MCF 10A (cell line): ENCODE measurements around the gene NTM. TPM values are rescaled to one million over a fixed set of nuclear protein-coding genes. Genes with fewer than 3 reads are reported as not detected.

Source experiments
- BruUV-seq: library from RNA; stranded (reverse); fragments of 400-500 nt; replicated peaks from 2 replicates; lab custom pipeline; 2021; lab: Mats Ljungman, UMichigan
- CTCF ChIA-PET: fragments of 300-600 bp; sonication (Branson Sonifier 250); formaldehyde crosslinking; extraction: SDS; loops from one replicate; lab custom pipeline; 2021; ENCODE audit warnings: antibody characterized with exemption, inconsistent platforms; lab: Yijun Ruan, JAX
- POLR2A ChIA-PET: fragments of 300-600, 350-650 bp; sonication (Branson Sonifier 250); formaldehyde crosslinking; extraction: SDS; loops from one replicate; lab custom pipeline; 2020; ENCODE audit warnings: antibody characterized with exemption, inconsistent platforms; lab: Yijun Ruan, JAX
- DNase-seq: peaks from one replicate; pipeline ENCODE4 v3.0.0-alpha.2; 2018; ENCODE audit not compliant: unreplicated experiment
- H3K27ac Mint-ChIP-seq: one replicate; pipeline ENCODE4 v1.8.0; 2022; ENCODE audit warnings: mild to moderate bottlenecking, low read depth, mixed read lengths; ENCODE audit not compliant: unreplicated experiment
- H3K27me3 Mint-ChIP-seq: one replicate; pipeline ENCODE4 v1.8.0; 2022; ENCODE audit warnings: mixed read lengths; ENCODE audit not compliant: insufficient read depth, unreplicated experiment
- H3K36me3 Mint-ChIP-seq: one replicate; pipeline ENCODE4 v1.8.0; 2022; ENCODE audit warnings: mild to moderate bottlenecking, moderate library complexity, mixed read lengths; ENCODE audit not compliant: insufficient read depth, unreplicated experiment
- H3K4me1 Mint-ChIP-seq: one replicate; pipeline ENCODE4 v1.8.0; 2022; ENCODE audit warnings: mixed read lengths; ENCODE audit not compliant: insufficient read depth, unreplicated experiment
- H3K4me3 Mint-ChIP-seq: one replicate; pipeline ENCODE4 v1.8.0; 2022; ENCODE audit warnings: mild to moderate bottlenecking, moderate library complexity, mixed read lengths; ENCODE audit not compliant: unreplicated experiment
- H3K9me3 Mint-ChIP-seq: one replicate; pipeline ENCODE4 v1.8.0; 2022; ENCODE audit warnings: mixed read lengths; ENCODE audit not compliant: unreplicated experiment
- CTCF ChIP-seq: fragments of 200-600 bp; IDR thresholded peaks from one replicate; pipeline ENCODE4 v1.8.0; 2022; ENCODE audit warnings: antibody characterized with exemption, mild to moderate bottlenecking; ENCODE audit not compliant: unreplicated experiment
- intact Hi-C: fragments of 100-400 bp; cut with micrococcal nuclease; formaldehyde crosslinking; loops from 2 replicates; pipeline ENCODE4 v1.14.1; 2022
- total RNA-seq: library from RNA; stranded (reverse); gene quantifications from 2 replicates; pipeline ENCODE4 v1.2.3, GENCODE V29; 2022

The NTM gene
- total RNA-seq, 1 experiment from 2014 or later: not detected

GRCh38 chr11:131533149-131533548 is 162.7 kb downstream of the NTM start:
- Mint-ChIP-seq H3K9me3 (peaks cover 40% of the 10 kb centered on the region), H3K27me3 (no peaks in the 10 kb centered on the region), H3K4me1 (no peaks in the 10 kb centered on the region), H3K4me3 (no peak overlapping the region), H3K27ac (no peak overlapping the region), H3K36me3 (no peaks in the 10 kb centered on the region)
- CTCF ChIA-PET: no interaction called here
- BruUV-seq: no TSS peak
- TF ChIP-seq CTCF: no peak
- intact Hi-C loops: no loop called here
- POLR2A ChIA-PET: interaction anchor here (1.2 kb wide), 1 partner anchor 22 kb away, joined by 3 read pairs; no protein-coding TSS in a partner anchor
- DNase-seq: no peak

- POLR2A ChIA-PET: no interaction called here
- no peaks in the 10 kb centered on the region for H3K4me1 Mint-ChIP-seq
- BruUV-seq: no TSS peak
- no peak for TF ChIP-seq CTCF
- no peak overlapping the region for H3K27ac Mint-ChIP-seq
- CTCF ChIA-PET: no interaction called here
- intact Hi-C loops: no loop called here
- no peaks in the 10 kb centered on the region for H3K27me3 Mint-ChIP-seq
- no peak overlapping the region for H3K4me3 Mint-ChIP-seq
- H3K9me3 Mint-ChIP-seq: peaks cover 41% of the 10 kb centered on the region
- H3K36me3 Mint-ChIP-seq: no peaks in the 10 kb centered on the region
- no peak for DNase-seq
These were observed 163.6 kb downstream of the NTM start for GRCh38 chr11:131533998-131534397.

GRCh38 chr11:131534611-131535010 is 164.2 kb downstream of the NTM start:
- Mint-ChIP-seq H3K36me3 (no peaks in the 10 kb centered on the region), H3K27me3 (no peaks in the 10 kb centered on the region), H3K4me1 (no peaks in the 10 kb centered on the region), H3K4me3 (no peak overlapping the region), H3K9me3 (peaks cover 47% of the 10 kb centered on the region), H3K27ac (no peak overlapping the region)
- CTCF ChIA-PET: interaction anchor here (1.2 kb wide), 1 partner anchor 9 kb away, joined by 3 read pairs; no protein-coding TSS in a partner anchor
- no TSS peak for BruUV-seq
- intact Hi-C loops: no loop called here
- TF ChIP-seq CTCF: no peak
- POLR2A ChIA-PET: no interaction called here
- DNase-seq: no peak

DNA sequence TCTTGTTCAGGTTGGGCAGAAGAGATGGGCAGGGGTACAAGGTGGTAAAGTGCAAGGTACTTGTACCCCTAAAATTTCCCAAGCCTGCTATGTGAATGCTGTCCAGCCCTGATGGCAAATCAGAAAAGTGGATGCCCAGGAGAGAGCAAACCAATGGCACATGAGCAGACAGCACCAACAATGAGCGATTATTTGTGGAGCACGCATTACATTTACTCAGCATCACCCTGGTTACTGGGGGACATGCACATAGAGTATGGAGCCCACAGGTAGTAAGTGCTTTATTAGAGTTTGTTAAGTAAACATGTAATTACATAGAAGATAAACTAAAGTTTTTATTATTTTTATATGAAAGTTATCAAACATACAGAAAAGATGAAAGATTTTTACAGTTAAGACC is 165.7 kb downstream of the NTM start:
- ChIA-PET CTCF (no interaction called here), POLR2A (no interaction called here)
- no peaks in the 10 kb centered on the region for H3K36me3 Mint-ChIP-seq
- H3K4me3 Mint-ChIP-seq: no peak overlapping the region
- H3K4me1 Mint-ChIP-seq: no peaks in the 10 kb centered on the region
- no TSS peak for BruUV-seq
- H3K27me3 Mint-ChIP-seq: no peaks in the 10 kb centered on the region
- no peak overlapping the region for H3K27ac Mint-ChIP-seq
- DNase-seq: no peak
- intact Hi-C loops: no loop called here
- no peak for TF ChIP-seq CTCF
- H3K9me3 Mint-ChIP-seq: peaks cover 54% of the 10 kb centered on the region
